Measurements from ENCODE around the gene MAST2. TPM values are rescaled to one million over a fixed set of nuclear protein-coding genes. Genes with fewer than 3 reads are reported as not detected.

MAST2 gene
- total and polyA plus RNA-seq, 2 of the 4 experiments (the other 2 are of a cell fraction) = 14.2 to 41.0 TPM

DNA sequence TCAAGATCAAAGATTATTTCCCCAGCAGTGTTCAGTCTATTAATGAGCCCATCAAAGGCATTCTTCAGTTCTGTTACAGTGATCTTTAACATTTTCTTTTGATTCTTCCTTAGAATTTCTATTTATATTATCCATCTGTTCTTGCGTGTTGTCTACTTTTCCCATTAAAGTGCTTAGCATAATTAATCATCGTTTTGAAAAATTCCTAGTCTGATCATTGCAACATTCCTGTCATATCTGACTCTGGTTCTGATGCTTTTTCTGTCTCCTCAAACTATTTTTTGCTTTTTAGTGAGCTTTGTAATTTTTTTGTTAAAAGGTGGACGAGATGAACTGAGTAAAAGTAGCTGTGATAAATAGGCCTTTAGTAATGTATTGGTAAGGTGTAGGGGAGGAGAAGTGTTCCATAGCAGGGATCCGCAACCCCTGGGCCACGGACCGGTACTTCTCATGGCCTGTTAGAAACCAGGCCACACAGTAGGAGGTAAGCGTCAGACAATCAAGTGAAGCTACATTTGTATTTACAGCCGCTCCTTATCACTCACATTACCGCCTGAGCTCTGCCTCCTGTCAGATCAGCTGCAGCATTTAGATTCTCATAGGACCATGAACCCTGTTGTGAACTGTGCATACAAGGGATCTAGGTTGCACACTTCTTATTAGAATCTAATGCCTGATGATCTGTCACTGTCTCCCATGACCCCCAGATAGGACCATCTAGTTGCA, 165.7 kb downstream of the MAST2 start:
- Histone ChIP-seq H2BK20ac (ENCODE audit: low read depth, low read length) (no peak overlapping the region), H3K4me2 (ENCODE audit: low read depth, low read length) (no peak overlapping the region), H3K23ac (ENCODE audit: low read depth, low read length) (no peak overlapping the region), H4K91ac (ENCODE audit: insufficient read depth, low read depth, low read length) (no peak overlapping the region), H3K27ac (ENCODE audit: insufficient read depth, low read length) (no peak overlapping the region; the same call in 1 of the 2 replicates), H3K18ac (ENCODE audit: low read depth, low read length) (no peak overlapping the region), H4K8ac (ENCODE audit: low read depth in 2 of 2, low read length in 2 of 2) (peak overlapping the region in 1 of 2 experiments; percentile 1; a peak in 1 of 4 replicates), H3K56ac (ENCODE audit: extremely low read depth, insufficient read depth, low read length) (no peak overlapping the region), H2AK9ac (replicated peaks; ENCODE audit: low read depth, low read length, poor library complexity) (no peak overlapping the region), H3K9me1 (ENCODE audit: insufficient read depth, low read length) (peaks cover 13% of the 10 kb centered on the region), H2AK5ac (ENCODE audit: low read depth, low read length) (peak overlapping the region; percentile 27; the same call in 1 of the 2 replicates), H2BK15ac (ENCODE audit: low read depth, low read length) (no peak overlapping the region), H3K14ac (replicated peaks; ENCODE audit: low read depth, low read length) (peak overlapping the region; percentile 17; the same call in 1 of the 2 replicates), H4K20me1 (ENCODE audit: insufficient read depth, low read length) (no peaks in the 10 kb centered on the region), H3K9me3 (ENCODE audit: control insufficient read depth, insufficient read depth, low read length) (no peaks in the 10 kb centered on the region), H3K36me3 (ENCODE audit: control insufficient read depth, insufficient read depth, low read length) (peaks cover 7% of the 10 kb centered on the region; the same call in 1 of the 2 replicates), H3K4me1 (ENCODE audit: control insufficient read depth, insufficient read depth, low read length) (peaks cover 2% of the 10 kb centered on the region; the same call in 1 of the 2 replicates), H2BK5ac (ENCODE audit: low read depth, low read length, poor library complexity, severe bottlenecking) (no peak overlapping the region), H3K9ac (ENCODE audit: low read depth, low read length) (no peak overlapping the region), H2BK120ac (ENCODE audit: low read depth, low read length) (no peak overlapping the region), H3K4me3 (ENCODE audit: insufficient read depth, low read depth, low read length) (no peak overlapping the region), H3K27me3 (ENCODE audit: control insufficient read depth, insufficient read depth, low read length) (no peaks in the 10 kb centered on the region), H2AFZ (replicated peaks; ENCODE audit: low read length, poor library complexity) (no peak overlapping the region), H4K5ac (ENCODE audit: low read depth, low read length) (no peak overlapping the region), H3K79me1 (ENCODE audit: low read depth in 1 of 2, low read length in 2 of 2) (peaks cover 30 to 37% of the 10 kb centered on the region in 2 experiments), H3K4ac (ENCODE audit: low read depth, low read length) (peak overlapping the region; percentile 4; the same call in 1 of the 2 replicates)
- TF ChIP-seq MXI1 (IDR thresholded peaks at IDR 0.05; ENCODE audit: borderline replicate concordance, low read depth, low read length) = no peak
- no peak for TF ChIP-seq RFX5 (IDR thresholded peaks at IDR 0.05; ENCODE audit: low read depth, low read length)
- no peak for TF ChIP-seq MAZ (IDR thresholded peaks at IDR 0.05; ENCODE audit: borderline replicate concordance, low read depth, low read length)
- TF ChIP-seq, protein P1, sequence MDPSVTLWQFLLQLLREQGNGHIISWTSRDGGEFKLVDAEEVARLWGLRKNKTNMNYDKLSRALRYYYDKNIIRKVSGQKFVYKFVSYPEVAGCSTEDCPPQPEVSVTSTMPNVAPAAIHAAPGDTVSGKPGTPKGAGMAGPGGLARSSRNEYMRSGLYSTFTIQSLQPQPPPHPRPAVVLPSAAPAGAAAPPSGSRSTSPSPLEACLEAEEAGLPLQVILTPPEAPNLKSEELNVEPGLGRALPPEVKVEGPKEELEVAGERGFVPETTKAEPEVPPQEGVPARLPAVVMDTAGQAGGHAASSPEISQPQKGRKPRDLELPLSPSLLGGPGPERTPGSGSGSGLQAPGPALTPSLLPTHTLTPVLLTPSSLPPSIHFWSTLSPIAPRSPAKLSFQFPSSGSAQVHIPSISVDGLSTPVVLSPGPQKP (IDR thresholded peaks at IDR 0.05; ENCODE audit: borderline replicate concordance, low read depth, low read length) = no peak
- peak; percentile 22; the same call in 1 of the 2 replicates for TF ChIP-seq CEBPB (IDR thresholded peaks at IDR 0.05; ENCODE audit: low read depth, low read length)
- CTCF ChIA-PET = no interaction called here
- dilution Hi-C loops (cut with HindIII; ENCODE audit: low sequenced_read_pairs, unreplicated experiment) = no loop called here
- POLR2A ChIA-PET (ENCODE audit: unreplicated experiment) = no interaction called here
- ATAC-seq (ENCODE audit: low read depth) (no peak), DNase-seq (no peak)
- intact Hi-C loops (cut with micrococcal nuclease) = no loop called here
- BruUV-seq (replicated peaks) = no TSS peak
- 89 to 100% methylated on average over 1 to 5 of the region's 9 CpGs for WGBS, 2 experiments (ENCODE audit: extremely low coverage in 2 of 2, insufficient read length in 1 of 2)
- in situ Hi-C loops (cut with MboI; ENCODE audit: low sequenced_read_pairs) = no loop called here

All from IMR-90 (cell line).